ENCODE data around the gene ZNF444. TPM values are rescaled to one million over a fixed set of nuclear protein-coding genes. Genes with fewer than 3 reads are reported as not detected.

Gene ZNF444
- total RNA-seq, 1 experiment from 2014 or later, result 31.7 TPM

DNA sequence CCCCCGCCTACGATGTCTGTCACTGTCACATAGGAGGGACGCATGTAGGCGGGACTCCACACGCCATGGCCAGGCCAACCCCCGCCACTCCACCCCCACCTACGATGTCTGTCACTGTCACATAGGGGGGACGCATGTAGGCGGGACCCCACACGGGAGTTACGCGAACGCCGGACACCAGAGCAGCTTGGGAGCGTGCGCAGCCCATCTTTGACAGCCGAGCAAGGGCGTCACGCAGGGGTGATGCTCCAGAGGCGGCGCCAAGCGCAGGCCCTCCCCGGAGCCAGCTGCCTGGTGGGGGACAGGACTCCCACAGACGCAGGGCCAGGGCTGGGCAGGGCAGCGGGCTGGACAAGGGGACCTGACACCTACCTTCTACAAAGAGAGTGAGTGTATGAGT, 40.0 kb upstream of the ZNF444 start:
- CTCF ChIA-PET, result no interaction called here
- H3K36me3 ChIP-seq (ENCODE audit: control insufficient read depth in 1 of 2, insufficient read depth in 2 of 2, low read length in 2 of 2), result peaks cover 5 to 13% of the 10 kb centered on the region in 2 experiments; a peak in 3 of 4 replicates
- TF ChIP-seq, protein P1, sequence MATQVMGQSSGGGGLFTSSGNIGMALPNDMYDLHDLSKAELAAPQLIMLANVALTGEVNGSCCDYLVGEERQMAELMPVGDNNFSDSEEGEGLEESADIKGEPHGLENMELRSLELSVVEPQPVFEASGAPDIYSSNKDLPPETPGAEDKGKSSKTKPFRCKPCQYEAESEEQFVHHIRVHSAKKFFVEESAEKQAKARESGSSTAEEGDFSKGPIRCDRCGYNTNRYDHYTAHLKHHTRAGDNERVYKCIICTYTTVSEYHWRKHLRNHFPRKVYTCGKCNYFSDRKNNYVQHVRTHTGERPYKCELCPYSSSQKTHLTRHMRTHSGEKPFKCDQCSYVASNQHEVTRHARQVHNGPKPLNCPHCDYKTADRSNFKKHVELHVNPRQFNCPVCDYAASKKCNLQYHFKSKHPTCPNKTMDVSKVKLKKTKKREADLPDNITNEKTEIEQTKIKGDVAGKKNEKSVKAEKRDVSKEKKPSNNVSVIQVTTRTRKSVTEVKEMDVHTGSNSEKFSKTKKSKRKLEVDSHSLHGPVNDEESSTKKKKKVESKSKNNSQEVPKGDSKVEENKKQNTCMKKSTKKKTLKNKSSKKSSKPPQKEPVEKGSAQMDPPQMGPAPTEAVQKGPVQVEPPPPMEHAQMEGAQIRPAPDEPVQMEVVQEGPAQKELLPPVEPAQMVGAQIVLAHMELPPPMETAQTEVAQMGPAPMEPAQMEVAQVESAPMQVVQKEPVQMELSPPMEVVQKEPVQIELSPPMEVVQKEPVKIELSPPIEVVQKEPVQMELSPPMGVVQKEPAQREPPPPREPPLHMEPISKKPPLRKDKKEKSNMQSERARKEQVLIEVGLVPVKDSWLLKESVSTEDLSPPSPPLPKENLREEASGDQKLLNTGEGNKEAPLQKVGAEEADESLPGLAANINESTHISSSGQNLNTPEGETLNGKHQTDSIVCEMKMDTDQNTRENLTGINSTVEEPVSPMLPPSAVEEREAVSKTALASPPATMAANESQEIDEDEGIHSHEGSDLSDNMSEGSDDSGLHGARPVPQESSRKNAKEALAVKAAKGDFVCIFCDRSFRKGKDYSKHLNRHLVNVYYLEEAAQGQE (IDR thresholded peaks at IDR 0.05; ENCODE audit: low read depth), result no peak
- TF ChIP-seq CBX3 (IDR thresholded peaks at IDR 0.05; ENCODE audit: low read depth), result no peak
- TF ChIP-seq EGR1 (IDR thresholded peaks at IDR 0.05; ENCODE audit: low read depth), result no peak
- no peak for TF ChIP-seq CEBPB (IDR thresholded peaks at IDR 0.05; ENCODE audit: low read depth)
- TF ChIP-seq SP1 (IDR thresholded peaks at IDR 0.05; ENCODE audit: low read depth), result no peak
- TF ChIP-seq POLR2AphosphoS5 (IDR thresholded peaks at IDR 0.05; ENCODE audit: low read depth, low read length), result no peak
- no peak for TF ChIP-seq ZNF274 (IDR thresholded peaks at IDR 0.05; ENCODE audit: low read depth, low read length)
- no peak for TF ChIP-seq ZFX (IDR thresholded peaks at IDR 0.05)
- no peak for TF ChIP-seq POLR2A (IDR thresholded peaks at IDR 0.05; ENCODE audit: borderline replicate concordance, extremely low read depth, insufficient read depth, insufficient read length)
- TF ChIP-seq, protein P2, sequence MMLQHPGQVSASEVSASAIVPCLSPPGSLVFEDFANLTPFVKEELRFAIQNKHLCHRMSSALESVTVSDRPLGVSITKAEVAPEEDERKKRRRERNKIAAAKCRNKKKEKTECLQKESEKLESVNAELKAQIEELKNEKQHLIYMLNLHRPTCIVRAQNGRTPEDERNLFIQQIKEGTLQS (IDR thresholded peaks at IDR 0.05), result no peak

More for the DNA sequence above, 40.0 kb upstream of the ZNF444 start:
- no peak overlapping the region for H3K4me2 ChIP-seq (ENCODE audit: low read length)
- H3K4me3 ChIP-seq (replicated peaks in 1 of 2; ENCODE audit: low read depth in 1 of 2, low read length in 2 of 2), result no peak overlapping the region
- peaks cover 4% of the 10 kb centered on the region; the same call in 1 of the 2 replicates for H4K20me1 ChIP-seq (ENCODE audit: insufficient read depth)
- peaks cover 81% of the 10 kb centered on the region for H3K79me2 ChIP-seq (ENCODE audit: insufficient read depth, low read length)
- peaks cover 0 to 5% of the 10 kb centered on the region in 2 experiments; a peak in 1 of 4 replicates for H3K4me1 ChIP-seq (ENCODE audit: control insufficient read depth in 1 of 2, insufficient read depth in 2 of 2, low read length in 2 of 2)
- H2AFZ ChIP-seq (ENCODE audit: low read depth, low read length, poor library complexity, severe bottlenecking), result no peak overlapping the region
- no peaks in the 10 kb centered on the region for H3K9me3 ChIP-seq (ENCODE audit: control insufficient read depth in 1 of 2, insufficient read depth in 1 of 2, low read depth in 1 of 2, low read length in 2 of 2)
- DNase-seq (ENCODE audit: low read depth, low spot score), result no peak
- BruUV-seq (replicated peaks), result TSS peak; percentile 31
- ATAC-seq, result no peak
- no peaks in the 10 kb centered on the region for H3K27me3 ChIP-seq (ENCODE audit: insufficient read depth, low read length)
- ChIA-PET POLR2A (no interaction called here), RAD21 (ENCODE audit: low non-redundant PET in 1 of 2, low total read pairs in 2 of 2, uncharacterized antibody in 2 of 2, unreplicated experiment in 2 of 2) (no interaction called here)
- no peaks in the 10 kb centered on the region for H3K9me2 ChIP-seq (ENCODE audit: insufficient read depth)
- H3K27ac ChIP-seq (ENCODE audit: low read depth, low read length), result no peak overlapping the region
- H3K9ac ChIP-seq (ENCODE audit: low read length), result no peak overlapping the region
- intact Hi-C loops (cut with micrococcal nuclease), result no loop called here
